ENCODE results near the gene FCRL6. TPM values are rescaled to one million over a fixed set of nuclear protein-coding genes. Genes with fewer than 3 reads are reported as not detected.

The FCRL6 gene
- total RNA-seq, 2 experiments from 2014 or later = not detected

DNA sequence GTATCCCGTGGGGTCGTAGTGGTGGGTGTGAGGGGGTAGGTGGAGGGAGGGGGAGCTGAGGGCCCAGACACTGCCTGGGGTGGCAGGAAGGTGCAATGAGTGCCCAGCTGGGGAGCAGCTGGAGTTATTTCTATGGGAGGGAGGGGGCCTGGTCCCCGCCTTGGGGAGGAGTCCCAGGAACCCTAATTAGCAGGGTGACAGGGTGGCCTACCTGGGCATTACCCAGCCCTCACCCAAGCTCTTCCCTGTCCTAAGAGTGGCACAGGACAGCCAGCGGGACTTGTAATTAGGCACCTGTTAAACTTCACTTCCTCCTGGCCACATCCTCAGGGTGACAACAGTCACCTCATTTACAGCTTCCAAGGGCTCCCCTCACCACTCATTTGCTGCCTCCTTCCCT lies 60.4 kb downstream of the FCRL6 start, which contains the start of gene VSIG8:
TSS of gene VSIG8 (minus strand) at position 101 of the 400 bp plus-strand sequence. CDS start 136 bp downstream, outside the sequence.
- H3K9me3 Mint-ChIP-seq (ENCODE audit: low read depth) = no peaks in the 10 kb centered on the region
- no peaks in the 10 kb centered on the region for H3K27me3 Mint-ChIP-seq
- intact Hi-C loops (cut with DNase I, micrococcal nuclease) = no loop called here
- peaks cover 12% of the 10 kb centered on the region for H3K4me1 Mint-ChIP-seq
- no peak for DNase-seq
- ATAC-seq = no peak
- no peak within 1 kb of the TSS for H3K27ac Mint-ChIP-seq
- ChIA-PET POLR2A (no interaction called here), CTCF (no interaction called here)
- no peak within 1 kb of the TSS for H3K4me3 Mint-ChIP-seq
- no peaks in the 10 kb centered on the region for H3K36me3 Mint-ChIP-seq (ENCODE audit: low read depth)

DNA sequence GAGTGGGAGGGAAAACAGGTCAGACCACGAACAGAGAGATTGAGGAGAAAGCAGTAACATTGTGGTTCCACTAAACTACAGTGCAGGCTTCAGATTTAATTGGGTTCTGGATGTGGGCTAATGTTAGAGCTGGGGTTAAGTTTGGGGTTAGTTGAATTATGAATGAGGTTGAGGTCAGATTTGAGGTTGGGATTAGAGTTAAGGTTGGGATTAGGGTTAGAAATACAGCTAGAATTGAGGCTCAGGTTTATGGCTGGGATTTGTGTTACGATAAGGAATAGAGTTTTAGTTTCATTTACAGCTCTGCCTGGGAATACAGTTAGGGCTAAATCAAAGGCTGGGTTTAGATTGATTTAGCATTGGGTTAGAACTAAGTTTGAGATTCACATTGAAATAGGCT lies 62.1 kb downstream of the FCRL6 start:
- peaks cover 12% of the 10 kb centered on the region for H3K4me1 Mint-ChIP-seq

More for the DNA sequence above, 62.1 kb downstream of the FCRL6 start:
- ChIA-PET CTCF (interaction anchor here (0.5 to 2.2 kb wide), 3 partner anchors 10 to 143 kb away, joined by 3 to 8 read pairs (median 3); no protein-coding TSS in a partner anchor), POLR2A (no interaction called here)
- Mint-ChIP-seq H3K9me3 (ENCODE audit: low read depth) (no peaks in the 10 kb centered on the region), H3K27me3 (no peaks in the 10 kb centered on the region), H3K36me3 (ENCODE audit: low read depth) (no peaks in the 10 kb centered on the region), H3K4me3 (no peak overlapping the region), H3K27ac (no peak overlapping the region)
- no peak for ATAC-seq
- intact Hi-C loops (cut with DNase I, micrococcal nuclease) = no loop called here
- no peak for DNase-seq

Other genes starting within 250 kb of the FCRL6 start
- gene APCS, start 214.5 kb upstream of the FCRL6 start, total RNA-seq = not detected
- not detected for gene CRP, start 87.8 kb upstream of the FCRL6 start, total RNA-seq
- gene DUSP23, start 21.4 kb upstream of the FCRL6 start, total RNA-seq = 10 to 100 TPM; 23.9 to 26.8 TPM
- gene SLAMF8, start 24.5 kb downstream of the FCRL6 start, total RNA-seq = under 1 TPM; 0.39 to 0.70 TPM
- under 1 TPM in 1 of 2 experiments, not detected in 1; 0.11 TPM for gene VSIG8, start 60.3 kb downstream of the FCRL6 start, total RNA-seq
- gene CFAP45, start 97.8 kb downstream of the FCRL6 start, total RNA-seq = 1 to 10 TPM in 1 of 2 experiments, under 1 TPM in 1; 0.98 to 1.1 TPM
- gene TAGLN2, start 123.1 kb downstream of the FCRL6 start, total RNA-seq = 100 to 1,000 TPM; 410 to 495 TPM
- gene IGSF9, start 143.3 kb downstream of the FCRL6 start, total RNA-seq = under 1 TPM in 1 of 2 experiments, not detected in 1; 0.07 TPM
- gene SLAMF9, start 151.9 kb downstream of the FCRL6 start, total RNA-seq = not detected
- gene PIGM, start 229.6 kb downstream of the FCRL6 start, total RNA-seq = 1 to 10 TPM; 4.3 to 4.7 TPM

Measured in activated CD4-positive, alpha-beta T cell treated with anti-CD3 and anti-CD28 coated beads for 36 hours (primary cell).